HG03175 (cell line): ENCODE measurements around the gene MTA3.

Source experiments
- ATAC-seq: cut with Tn5 transposase; IDR thresholded peaks from one replicate; pipeline ENCODE4 v1.9.1; 2021; ENCODE audit warnings: mild to moderate bottlenecking, moderate library complexity; ENCODE audit not compliant: unreplicated experiment

MTA3 gene

GRCh38 chr2:42658306-42658705, 89.9 kb downstream of the MTA3 start:
- ATAC-seq, result no peak

GRCh38 chr2:42659609-42660008, 91.2 kb downstream of the MTA3 start:
- ATAC-seq, result no peak

- ATAC-seq, result peak; percentile 83
Observed at GRCh38 chr2:42663106-42663780, 94.8 kb downstream of the MTA3 start.

- peak; percentile 68 for ATAC-seq
Observed at GRCh38 chr2:42663828-42664227, 95.4 kb downstream of the MTA3 start.

- no peak for ATAC-seq
Observed at GRCh38 chr2:42673989-42674579, 105.7 kb downstream of the MTA3 start.

- ATAC-seq, result no peak
Observed at GRCh38 chr2:42675815-42676214, 107.4 kb downstream of the MTA3 start.

- ATAC-seq, result no peak
Observed at GRCh38 chr2:42685303-42685702, 116.9 kb downstream of the MTA3 start.

- ATAC-seq, result no peak
Observed at GRCh38 chr2:42693013-42693615, 124.7 kb downstream of the MTA3 start.

- ATAC-seq, result no peak
Observed at GRCh38 chr2:42693688-42694479, 125.5 kb downstream of the MTA3 start.

- ATAC-seq, result no peak
Observed at GRCh38 chr2:42696987-42697386, 128.6 kb downstream of the MTA3 start.

- no peak for ATAC-seq
Observed at GRCh38 chr2:42698940-42699339, 130.5 kb downstream of the MTA3 start.

- no peak for ATAC-seq
Observed at GRCh38 chr2:42706836-42707235, 138.4 kb downstream of the MTA3 start.

- ATAC-seq, result no peak
Observed at GRCh38 chr2:42708179-42708578, 139.7 kb downstream of the MTA3 start.

GRCh38 chr2:42711896-42712295, 143.5 kb downstream of the MTA3 start:
- ATAC-seq, result no peak

- no peak for ATAC-seq
Observed at GRCh38 chr2:42712934-42713333, 144.5 kb downstream of the MTA3 start.

GRCh38 chr2:42713920-42714319, 145.5 kb downstream of the MTA3 start:
- no peak for ATAC-seq

- no peak for ATAC-seq
Observed at GRCh38 chr2:42714686-42715085, 146.3 kb downstream of the MTA3 start.

GRCh38 chr2:42721898-42722297, 153.5 kb downstream of the MTA3 start:
- ATAC-seq, result peak; percentile 5

GRCh38 chr2:42722320-42723190, 154.1 kb downstream of the MTA3 start:
- ATAC-seq, result peak; percentile 96

GRCh38 chr2:42723465-42723864, 155.0 kb downstream of the MTA3 start:
- no peak for ATAC-seq

- no peak for ATAC-seq
Observed at GRCh38 chr2:42724886-42725285, 156.5 kb downstream of the MTA3 start.
